Stimulated activated CD4-positive, alpha-beta T cell treated with anti-CD3 and anti-CD28 coated beads, Interleukin-1b, Interleukin-23, amount 100 ng/mL, for 24 hours (primary cell): ENCODE data around the gene TAS2R60.
"Not testable (repeated sequence)": the region's sequence is repeated elsewhere in the genome, so short reads cannot be mapped to it uniquely, and the experiment has no call there.

ENCODE experiments used
- DNase-seq, 4 experiments: peaks; one replicate each; pipeline ENCODE4 v3.0.0-alpha.2; 2020; ENCODE audit warnings: low read depth in 4 of 4, low spot score in 1 of 4

TAS2R60 gene

GRCh38 chr7:143472071-143472689, 28.9 kb downstream of the TAS2R60 start:
- not testable (repeated sequence) for DNase-seq

GRCh38 chr7:143477501-143478150, 34.4 kb downstream of the TAS2R60 start, which contains the start of gene TAS2R41:
Gene TAS2R41, plus strand, starts transcription at chr7:143477873. Its CDS starts 0 bp downstream, at chr7:143477873.
- DNase-seq, result no peak

- DNase-seq, result no peak
Measured at GRCh38 chr7:143479055-143479766, 36.0 kb downstream of the TAS2R60 start.

GRCh38 chr7:143480501-143480900, 37.2 kb downstream of the TAS2R60 start:
- DNase-seq, result no peak

GRCh38 chr7:143484119-143484518, 40.9 kb downstream of the TAS2R60 start:
- DNase-seq, result no peak

- DNase-seq, result no peak
Measured at GRCh38 chr7:143485094-143485493, 41.8 kb downstream of the TAS2R60 start.

- no peak for DNase-seq
Measured at GRCh38 chr7:143485500-143485899, 42.2 kb downstream of the TAS2R60 start.

GRCh38 chr7:143486266-143486665, 43.0 kb downstream of the TAS2R60 start:
- not testable (repeated sequence) for DNase-seq

- no peak for DNase-seq
Measured at GRCh38 chr7:143487061-143487460, 43.8 kb downstream of the TAS2R60 start.

- no peak for DNase-seq
Measured at GRCh38 chr7:143487566-143487965, 44.3 kb downstream of the TAS2R60 start.

GRCh38 chr7:143490717-143491306, 47.6 kb downstream of the TAS2R60 start:
- no peak for DNase-seq

GRCh38 chr7:143492043-143492471, 48.8 kb downstream of the TAS2R60 start:
- no peak for DNase-seq

- DNase-seq, result no peak
Measured at GRCh38 chr7:143492799-143493739, 49.8 kb downstream of the TAS2R60 start.

GRCh38 chr7:143493751-143494150, 50.5 kb downstream of the TAS2R60 start:
- DNase-seq, result no peak
